ENCODE results near the gene PTPRN2. TPM values are rescaled to one million over a fixed set of nuclear protein-coding genes. Genes with fewer than 3 reads are reported as not detected.

The PTPRN2 gene
- total RNA-seq, 1 donor from 2014 or later, result 15.4 TPM

DNA sequence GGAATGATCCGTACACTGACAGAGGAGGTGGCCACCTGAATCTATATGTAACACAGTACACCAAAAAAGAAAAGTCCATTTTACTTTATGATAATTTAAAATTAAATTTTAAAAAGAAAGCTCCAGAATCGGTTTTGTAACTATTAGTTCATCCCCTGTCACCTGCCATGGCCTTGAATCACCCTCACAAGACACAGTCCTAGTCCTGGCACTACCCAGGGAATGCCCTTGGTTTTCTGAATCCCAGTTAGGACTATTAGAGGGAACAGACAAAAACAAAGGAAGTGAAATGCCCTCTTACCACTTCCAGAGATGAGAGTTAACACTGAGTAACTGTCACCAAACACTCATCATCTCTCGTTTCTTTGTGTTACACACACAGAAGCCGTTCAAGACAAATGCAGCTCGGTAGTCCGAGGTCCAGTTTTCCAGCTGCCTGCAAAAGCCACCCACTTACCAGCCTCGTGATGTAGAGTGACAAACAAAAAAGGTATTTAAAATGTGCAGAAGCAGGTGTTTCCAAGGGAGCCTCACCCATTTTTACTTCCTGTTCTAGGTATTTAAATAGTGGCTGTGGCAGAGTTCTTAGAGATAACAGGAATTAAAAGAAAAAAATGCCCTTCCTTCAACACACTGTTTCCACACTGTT lies 6.1 kb downstream of the PTPRN2 start:
- no peaks in the 10 kb centered on the region for H3K9me3 Mint-ChIP-seq
- no peak for DNase-seq (ENCODE audit: extremely low spot score, unreplicated experiment)
- H3K27me3 Mint-ChIP-seq, result peaks cover 37% of the 10 kb centered on the region
- no peaks in the 10 kb centered on the region for H3K4me1 Mint-ChIP-seq (ENCODE audit: unreplicated experiment)
- TF ChIP-seq, protein P1, sequence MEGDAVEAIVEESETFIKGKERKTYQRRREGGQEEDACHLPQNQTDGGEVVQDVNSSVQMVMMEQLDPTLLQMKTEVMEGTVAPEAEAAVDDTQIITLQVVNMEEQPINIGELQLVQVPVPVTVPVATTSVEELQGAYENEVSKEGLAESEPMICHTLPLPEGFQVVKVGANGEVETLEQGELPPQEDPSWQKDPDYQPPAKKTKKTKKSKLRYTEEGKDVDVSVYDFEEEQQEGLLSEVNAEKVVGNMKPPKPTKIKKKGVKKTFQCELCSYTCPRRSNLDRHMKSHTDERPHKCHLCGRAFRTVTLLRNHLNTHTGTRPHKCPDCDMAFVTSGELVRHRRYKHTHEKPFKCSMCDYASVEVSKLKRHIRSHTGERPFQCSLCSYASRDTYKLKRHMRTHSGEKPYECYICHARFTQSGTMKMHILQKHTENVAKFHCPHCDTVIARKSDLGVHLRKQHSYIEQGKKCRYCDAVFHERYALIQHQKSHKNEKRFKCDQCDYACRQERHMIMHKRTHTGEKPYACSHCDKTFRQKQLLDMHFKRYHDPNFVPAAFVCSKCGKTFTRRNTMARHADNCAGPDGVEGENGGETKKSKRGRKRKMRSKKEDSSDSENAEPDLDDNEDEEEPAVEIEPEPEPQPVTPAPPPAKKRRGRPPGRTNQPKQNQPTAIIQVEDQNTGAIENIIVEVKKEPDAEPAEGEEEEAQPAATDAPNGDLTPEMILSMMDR (conservative IDR thresholded peaks at IDR 0.05), result no peak
- peak overlapping the region; percentile 85 for H3K27ac Mint-ChIP-seq
- no peaks in the 10 kb centered on the region for H3K36me3 Mint-ChIP-seq
- H3K4me3 Mint-ChIP-seq, result peak overlapping the region; percentile 28

DNA sequence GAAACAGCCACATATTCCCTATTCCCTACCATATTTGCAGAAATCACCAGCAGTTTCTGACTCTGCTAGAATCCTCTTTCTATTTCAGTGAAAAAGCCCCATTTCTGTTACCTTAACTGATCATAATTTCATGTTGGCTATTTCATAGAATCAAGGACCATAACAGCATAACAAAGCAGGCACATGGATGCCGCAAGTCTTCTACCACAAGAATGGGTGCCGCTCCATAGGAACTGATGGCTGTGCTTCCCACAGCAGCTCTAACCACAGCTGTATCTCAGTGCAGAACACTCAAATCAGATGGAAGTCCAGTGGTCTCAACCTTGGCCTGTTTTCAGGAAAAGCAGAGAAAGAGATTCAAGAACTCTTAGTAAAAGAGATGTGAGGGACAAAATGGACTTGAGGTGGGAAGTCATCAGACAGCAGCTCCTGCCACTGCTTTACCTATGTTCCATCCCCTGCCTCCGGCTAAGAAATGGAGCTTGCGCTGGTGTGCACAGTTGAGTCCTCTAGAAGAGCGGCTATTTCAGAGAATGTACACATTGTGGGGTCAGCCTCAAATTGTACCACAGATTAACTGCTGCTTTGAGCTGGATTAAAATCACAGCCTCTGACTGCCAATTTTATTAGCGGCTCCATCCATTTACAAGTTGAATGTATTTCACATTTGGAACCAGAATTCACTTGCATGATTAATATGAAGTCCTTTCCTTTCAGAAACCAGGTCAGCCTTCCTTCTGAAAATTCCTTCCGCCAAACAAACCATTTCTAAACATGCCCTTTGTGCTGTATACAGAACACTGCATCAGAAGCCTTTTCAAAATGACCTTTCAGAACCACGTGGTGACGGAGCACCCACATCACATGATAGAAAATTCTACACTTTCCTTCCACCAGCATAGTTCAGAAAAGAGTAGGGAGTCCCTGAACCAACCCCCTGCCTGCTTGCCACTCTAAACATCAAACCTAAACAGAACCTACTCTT lies 7.7 kb downstream of the PTPRN2 start:
- Mint-ChIP-seq H3K27ac (no peak overlapping the region), H3K27me3 (peaks cover 22% of the 10 kb centered on the region), H3K4me1 (ENCODE audit: unreplicated experiment) (no peaks in the 10 kb centered on the region), H3K36me3 (no peaks in the 10 kb centered on the region), H3K9me3 (no peaks in the 10 kb centered on the region), H3K4me3 (no peak overlapping the region)
- DNase-seq (ENCODE audit: extremely low spot score, unreplicated experiment), result no peak
- TF ChIP-seq, protein P1 (conservative IDR thresholded peaks at IDR 0.05), result no peak

DNA sequence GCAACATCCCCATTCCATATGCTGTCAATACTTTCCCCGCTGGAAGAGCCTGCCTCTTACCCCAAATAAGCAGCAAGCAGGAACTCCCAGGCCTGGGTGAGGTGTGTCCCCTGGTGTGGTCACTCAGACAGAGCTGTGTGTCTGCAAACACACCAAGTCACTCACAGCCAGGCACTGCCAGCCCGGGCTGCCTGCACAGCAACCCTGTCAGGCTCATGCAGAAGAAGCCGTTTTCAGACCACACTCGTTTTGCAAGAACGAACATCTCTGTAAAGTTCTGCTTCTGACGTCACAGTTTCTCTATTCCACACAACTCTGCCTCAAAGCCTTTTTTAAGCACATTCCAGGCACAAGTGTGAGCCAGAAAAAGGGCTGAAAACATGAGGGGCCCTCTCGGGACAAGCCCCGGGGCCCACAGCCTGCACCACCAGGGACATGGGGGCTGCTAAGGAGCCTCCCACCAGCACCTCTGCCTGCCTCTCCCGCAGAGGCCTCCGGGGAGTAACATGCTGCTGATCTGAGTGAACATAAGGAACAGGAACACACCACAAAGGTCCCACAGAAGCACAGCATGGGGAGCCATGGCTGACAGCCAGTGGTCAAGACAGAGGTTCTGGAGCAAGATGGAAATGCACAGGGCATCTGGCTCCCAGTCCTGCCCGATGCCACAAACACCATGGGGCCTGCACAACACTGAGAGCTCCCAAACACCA lies 11.4 kb downstream of the PTPRN2 start:
- no peak for DNase-seq (ENCODE audit: extremely low spot score, unreplicated experiment)
- TF ChIP-seq, protein P1 (conservative IDR thresholded peaks at IDR 0.05), result no peak
- Mint-ChIP-seq H3K27ac (no peak overlapping the region), H3K9me3 (no peaks in the 10 kb centered on the region), H3K36me3 (no peaks in the 10 kb centered on the region), H3K4me1 (ENCODE audit: unreplicated experiment) (no peaks in the 10 kb centered on the region), H3K27me3 (peaks cover 11% of the 10 kb centered on the region), H3K4me3 (no peak overlapping the region)

DNA sequence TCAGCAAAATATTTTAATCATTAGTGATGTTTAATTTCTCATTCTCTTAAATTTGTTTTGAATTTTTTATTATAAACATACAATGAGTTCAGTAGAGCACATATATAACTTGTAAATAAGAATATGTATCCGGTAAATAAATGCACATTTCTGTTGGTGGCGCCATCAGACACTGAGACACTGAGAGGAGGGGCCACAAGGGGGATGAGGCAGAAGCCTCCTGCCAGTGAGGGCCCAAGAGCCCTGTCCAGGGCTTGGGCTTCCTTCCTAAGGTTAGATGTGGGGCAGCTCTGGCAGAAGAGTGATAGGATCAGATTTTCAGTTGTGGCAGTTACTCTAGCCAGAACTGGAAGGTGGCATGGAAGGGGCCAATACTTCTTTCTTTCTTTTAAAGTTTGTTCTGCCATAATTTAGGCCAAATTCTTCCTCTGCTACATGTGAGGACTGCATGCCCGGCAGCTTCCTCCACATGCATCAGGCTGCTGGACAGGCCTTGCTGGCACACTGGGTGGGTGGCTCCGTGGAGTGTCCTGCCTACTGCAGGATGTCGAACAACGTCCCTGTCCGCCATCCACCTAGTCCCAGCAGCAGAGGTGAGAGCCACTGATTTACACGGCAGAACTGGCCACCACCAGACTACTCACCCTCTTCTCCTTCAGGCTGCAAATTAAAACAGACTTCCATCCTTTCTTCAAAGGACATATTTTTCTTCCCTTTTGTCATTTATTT lies 13.2 kb downstream of the PTPRN2 start:
- no peak overlapping the region for H3K4me3 Mint-ChIP-seq
- H3K27me3 Mint-ChIP-seq, result peaks cover 11% of the 10 kb centered on the region
- no peaks in the 10 kb centered on the region for H3K36me3 Mint-ChIP-seq
- no peaks in the 10 kb centered on the region for H3K9me3 Mint-ChIP-seq
- DNase-seq (ENCODE audit: extremely low spot score, unreplicated experiment), result no peak
- H3K27ac Mint-ChIP-seq, result no peak overlapping the region
- TF ChIP-seq, protein P1 (conservative IDR thresholded peaks at IDR 0.05), result no peak
- H3K4me1 Mint-ChIP-seq (ENCODE audit: unreplicated experiment), result no peaks in the 10 kb centered on the region

DNA sequence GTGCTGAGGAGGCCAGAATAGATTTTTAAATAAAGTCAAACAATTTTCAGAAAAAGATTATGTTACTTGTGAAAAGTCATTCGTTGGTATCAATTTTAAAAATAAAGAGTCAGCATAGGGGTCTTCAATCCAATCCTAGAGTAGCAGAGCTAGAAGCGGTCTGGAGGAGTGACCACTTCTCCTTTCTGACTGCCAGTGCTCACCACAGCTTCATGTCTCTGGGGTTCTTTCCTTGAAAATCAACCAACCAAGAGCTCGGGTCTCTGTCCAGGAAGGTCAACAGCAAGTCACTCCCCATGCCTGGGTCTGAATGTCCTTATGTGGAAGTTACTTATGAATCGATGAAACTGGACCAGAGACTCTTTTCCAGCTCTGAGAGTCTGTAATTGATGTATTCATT lies 14.3 kb downstream of the PTPRN2 start:
- DNase-seq (ENCODE audit: extremely low spot score, unreplicated experiment), result no peak
- TF ChIP-seq, protein P1 (conservative IDR thresholded peaks at IDR 0.05), result no peak
- Mint-ChIP-seq H3K27me3 (peaks cover 13% of the 10 kb centered on the region), H3K9me3 (no peaks in the 10 kb centered on the region), H3K4me1 (ENCODE audit: unreplicated experiment) (no peaks in the 10 kb centered on the region), H3K36me3 (no peaks in the 10 kb centered on the region), H3K4me3 (no peak overlapping the region), H3K27ac (no peak overlapping the region)

Data from type B pancreatic cell (in vitro differentiated cells).